ENCODE results near the gene EIF3I.

The EIF3I gene

DNA sequence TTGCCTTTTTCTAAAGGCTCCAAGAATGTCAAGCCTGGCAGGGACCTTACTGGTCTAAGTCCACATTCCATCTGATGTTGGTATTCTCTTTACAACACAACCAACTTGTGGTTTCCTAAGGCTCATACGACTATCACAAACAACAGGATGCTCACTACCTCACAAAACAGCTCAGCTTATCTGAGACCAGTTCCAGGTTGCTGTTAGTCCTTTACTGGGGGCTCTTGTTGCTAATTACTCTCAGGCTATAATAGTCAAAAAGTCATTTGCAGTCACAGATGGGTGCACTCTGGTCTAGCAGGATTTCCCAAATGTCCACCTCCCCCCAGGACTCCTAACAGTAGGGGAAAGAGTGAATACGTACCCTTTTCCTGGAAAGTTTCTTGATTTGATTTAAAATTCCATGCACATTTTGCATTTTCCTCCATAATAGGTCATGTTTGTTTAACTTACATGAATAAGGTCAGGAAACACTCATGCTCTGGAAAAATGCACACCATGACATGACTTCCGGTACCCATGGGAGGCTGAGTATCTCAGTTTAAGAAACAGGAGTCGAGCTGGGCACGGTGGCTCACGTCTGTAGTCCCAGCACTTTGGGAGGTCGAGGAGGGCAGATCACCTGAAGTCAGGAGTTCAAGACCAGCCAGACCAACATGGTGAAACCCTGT, 44.8 kb downstream of the EIF3I start:
- no peak for DNase-seq

DNA sequence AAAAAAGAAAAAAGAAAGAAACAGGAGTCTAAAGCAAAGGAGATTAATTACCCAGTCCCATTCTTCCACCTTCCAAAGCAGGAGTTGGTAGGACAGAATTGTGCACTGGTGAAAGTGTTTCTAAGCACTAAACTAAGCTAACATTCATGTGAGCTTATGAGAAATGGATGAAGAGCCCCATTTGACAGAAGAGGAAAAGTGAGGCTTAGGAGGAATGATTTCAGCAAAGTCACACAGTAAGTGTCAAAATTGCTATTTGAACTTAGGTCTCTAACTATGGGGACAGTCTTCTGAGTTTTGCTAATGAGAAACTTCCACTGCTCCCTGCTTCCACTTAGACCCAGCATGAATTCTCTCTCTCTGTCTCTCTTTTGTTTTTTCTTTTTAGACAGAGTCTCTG, 47.5 kb downstream of the EIF3I start:
- no peak for DNase-seq

DNA sequence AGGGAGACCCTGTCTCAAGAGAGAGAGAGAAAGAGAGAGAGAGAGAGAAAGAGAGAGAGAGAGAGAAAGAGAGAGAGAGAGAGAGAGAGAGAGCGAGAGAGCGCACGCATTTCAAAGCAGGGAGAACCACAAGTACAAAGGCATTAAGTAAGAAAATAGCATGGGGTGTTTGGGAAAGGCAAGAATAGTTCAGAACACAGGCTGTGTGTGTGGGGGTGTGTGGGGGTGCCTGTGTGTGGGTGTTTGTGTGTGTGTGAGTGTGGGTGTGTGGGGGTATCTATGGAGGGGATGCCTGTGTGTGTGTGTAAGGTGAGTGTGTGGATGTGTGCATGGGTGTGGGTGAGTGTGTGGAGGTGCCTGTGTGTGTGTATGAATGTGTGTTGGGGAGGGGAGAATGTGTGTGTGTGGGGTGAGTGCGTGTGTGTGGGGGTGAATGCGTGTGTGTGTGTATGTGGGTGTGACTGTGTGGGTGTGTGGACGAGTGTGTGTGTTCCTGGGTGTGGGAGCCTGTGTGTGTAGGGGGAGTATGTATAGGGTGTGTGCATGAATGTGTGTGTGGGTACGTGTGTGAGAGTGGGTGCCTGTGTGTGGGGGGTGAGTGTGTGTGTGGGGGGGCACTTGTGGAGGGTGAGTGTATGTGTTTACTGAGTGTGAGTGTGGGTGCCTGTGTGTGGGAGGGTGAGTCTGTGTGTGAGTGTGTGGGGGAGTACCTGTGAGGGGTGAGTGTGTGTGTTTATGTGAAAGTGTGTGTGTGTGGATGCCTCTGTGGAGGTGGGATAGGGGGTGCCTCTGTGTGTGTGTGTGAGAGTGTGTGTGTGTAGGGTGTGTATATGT, 50.6 kb downstream of the EIF3I start:
- peak; percentile 40 for DNase-seq

DNA sequence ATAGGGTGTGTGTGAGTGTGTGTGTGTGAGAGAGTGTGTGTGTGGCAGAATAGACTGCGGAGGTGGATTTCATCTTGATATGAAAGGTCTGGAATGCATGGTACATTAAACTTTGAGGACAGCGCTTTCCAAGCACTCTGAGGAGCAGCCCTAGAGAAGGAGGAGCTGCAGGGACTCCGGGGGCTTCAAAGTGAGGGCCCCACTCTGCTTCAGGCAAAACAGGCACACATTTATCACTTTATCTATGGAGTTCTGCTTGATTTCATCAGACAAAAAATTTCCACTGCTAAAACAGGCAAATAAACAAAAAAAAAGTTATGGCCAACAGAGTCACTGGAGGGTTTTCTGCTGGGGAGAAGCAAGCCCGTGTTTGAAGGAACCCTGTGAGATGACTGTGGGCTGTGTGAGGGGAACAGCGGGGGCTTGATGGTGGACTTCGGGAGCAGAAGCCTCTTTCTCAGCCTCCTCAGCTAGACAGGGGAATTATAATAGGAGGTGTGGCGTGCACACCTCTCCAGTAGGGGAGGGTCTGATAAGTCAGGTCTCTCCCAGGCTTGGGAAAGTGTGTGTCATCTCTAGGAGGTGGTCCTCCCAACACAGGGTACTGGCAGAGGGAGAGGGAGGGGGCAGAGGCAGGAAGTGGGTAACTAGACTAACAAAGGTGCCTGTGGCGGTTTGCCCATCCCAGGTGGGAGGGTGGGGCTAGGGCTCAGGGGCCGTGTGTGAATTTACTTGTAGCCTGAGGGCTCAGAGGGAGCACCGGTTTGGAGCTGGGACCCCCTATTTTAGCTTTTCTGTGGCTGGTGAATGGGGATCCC, 51.4 kb downstream of the EIF3I start:
- DNase-seq = peak; percentile 84

DNA sequence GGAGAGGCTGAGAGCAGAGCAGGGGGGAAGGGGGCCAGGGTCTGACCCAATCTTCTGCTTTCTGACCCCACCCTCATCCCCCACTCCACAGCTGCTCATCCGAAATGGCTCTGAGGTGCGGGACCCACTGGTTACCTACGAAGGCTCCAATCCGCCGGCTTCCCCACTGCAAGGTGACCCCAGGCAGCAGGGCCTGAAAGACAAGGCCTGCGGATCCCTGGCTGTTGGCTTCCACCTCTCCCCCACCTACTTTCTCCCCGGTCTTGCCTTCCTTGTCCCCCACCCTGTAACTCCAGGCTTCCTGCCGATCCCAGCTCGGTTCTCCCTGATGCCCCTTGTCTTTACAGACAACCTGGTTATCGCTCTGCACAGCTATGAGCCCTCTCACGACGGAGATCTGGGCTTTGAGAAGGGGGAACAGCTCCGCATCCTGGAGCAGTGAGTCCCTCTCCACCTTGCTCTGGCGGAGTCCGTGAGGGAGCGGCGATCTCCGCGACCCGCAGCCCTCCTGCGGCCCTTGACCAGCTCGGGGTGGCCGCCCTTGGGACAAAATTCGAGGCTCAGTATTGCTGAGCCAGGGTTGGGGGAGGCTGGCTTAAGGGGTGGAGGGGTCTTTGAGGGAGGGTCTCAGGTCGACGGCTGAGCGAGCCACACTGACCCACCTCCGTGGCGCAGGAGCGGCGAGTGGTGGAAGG, 52.6 kb downstream of the EIF3I start:
- no peak for DNase-seq

DNA sequence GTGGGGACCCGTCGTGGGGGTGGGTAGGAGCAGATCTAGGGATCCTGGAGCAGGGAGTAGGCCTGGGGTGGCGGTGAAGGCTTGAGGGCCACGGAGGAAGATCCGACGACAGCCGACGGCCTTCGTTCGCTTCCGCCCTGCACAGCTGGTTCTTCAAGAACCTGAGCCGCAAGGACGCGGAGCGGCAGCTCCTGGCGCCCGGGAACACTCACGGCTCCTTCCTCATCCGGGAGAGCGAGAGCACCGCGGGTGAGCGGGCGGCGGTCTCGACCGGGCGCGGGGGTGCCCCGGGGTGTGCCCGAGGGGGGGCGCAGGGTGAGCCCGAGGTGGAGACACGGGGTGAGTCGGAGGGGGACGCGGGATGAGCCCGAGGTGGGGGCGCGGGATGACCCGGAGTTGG, 53.2 kb downstream of the EIF3I start:
- no peak for DNase-seq

DNA sequence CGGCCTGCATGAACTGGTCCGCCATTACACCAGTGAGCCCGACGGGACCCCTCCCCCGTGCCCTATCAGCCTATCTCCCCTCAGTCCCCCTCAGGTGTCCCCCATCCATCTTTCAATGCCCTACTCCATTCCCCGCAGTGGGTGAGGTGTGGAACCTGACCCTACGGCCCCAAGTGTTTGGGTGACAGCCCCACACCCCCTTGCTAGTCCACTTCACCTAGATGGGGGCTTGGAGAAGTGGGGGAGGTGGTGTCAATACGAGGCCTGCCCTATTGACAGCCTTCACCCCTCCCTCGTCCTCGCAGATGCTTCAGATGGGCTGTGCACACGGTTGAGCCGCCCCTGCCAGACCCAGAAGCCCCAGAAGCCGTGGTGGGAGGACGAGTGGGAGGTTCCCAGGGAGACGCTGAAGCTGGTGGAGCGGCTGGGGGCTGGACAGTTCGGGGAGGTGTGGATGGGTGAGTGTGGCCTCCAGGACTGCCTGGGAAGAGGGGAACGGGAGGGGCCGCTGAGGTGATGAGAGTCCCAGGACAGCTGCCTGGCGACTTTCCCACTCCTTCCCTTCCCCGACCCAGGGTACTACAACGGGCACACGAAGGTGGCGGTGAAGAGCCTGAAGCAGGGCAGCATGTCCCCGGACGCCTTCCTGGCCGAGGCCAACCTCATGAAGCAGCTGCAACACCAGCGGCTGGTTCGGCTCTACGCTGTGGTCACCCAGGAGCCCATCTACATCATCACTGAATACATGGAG, 54.0 kb downstream of the EIF3I start:
- DNase-seq = no peak

All from activated naive CD4-positive, alpha-beta T cell treated with anti-CD3 and anti-CD28 coated beads, Interleukin-2, amount 50 U/mL, for 16 hours (primary cell).